Measurements from ENCODE around the gene EHBP1L1.

The EHBP1L1 gene

DNA sequence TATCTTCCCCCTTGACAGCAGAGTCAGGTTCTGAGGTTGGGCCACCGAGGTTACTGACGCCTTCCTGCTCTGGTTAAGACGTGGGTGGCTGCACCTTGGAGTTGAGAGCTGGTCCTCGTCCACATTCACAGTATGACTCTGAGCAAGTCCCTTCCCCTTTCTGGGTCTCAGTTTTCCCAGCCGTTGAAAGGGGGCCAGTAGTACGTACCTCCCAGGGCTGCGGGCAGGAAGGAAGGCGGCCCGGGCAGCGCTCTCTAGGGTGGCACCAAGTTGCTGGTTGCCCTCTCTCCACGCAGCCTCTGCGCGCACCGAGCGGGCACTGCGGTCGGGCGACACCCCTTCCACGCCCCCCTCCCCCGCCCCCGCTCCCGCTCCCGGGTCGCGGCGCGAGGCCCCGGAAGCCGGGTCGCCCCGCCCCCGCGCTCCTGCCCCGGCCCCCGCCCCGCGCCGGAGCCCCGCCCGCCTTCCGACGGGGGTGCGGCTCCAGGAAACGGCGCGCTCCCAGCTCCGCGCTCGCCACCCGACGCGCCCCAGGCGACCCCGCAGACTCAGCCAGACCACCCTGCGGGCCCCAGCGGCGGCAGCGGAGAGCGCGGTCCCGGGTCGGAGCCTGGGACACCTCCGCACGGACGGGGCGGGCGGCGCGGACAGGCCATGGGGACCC, at the start of gene EHBP1L1:
TSS of gene EHBP1L1 (plus strand) at position 486 of the 664 bp plus-strand sequence. CDS start 250 bp downstream, outside the sequence.
- H3K9me3 ChIP-seq (ENCODE audit: control insufficient read depth, insufficient read depth, low read length): no peaks in the 10 kb centered on the region
- H3K36me3 ChIP-seq (ENCODE audit: control insufficient read depth, insufficient read depth, low read length): peaks cover 3% of the 10 kb centered on the region
- H3K4me3 ChIP-seq (ENCODE audit: low read length): peak within 1 kb of the TSS; percentile 44; the same call in 1 of the 2 replicates
- peaks cover 12% of the 10 kb centered on the region for H3K4me1 ChIP-seq (ENCODE audit: control insufficient read depth, insufficient read depth, low read length)
- H3K27me3 ChIP-seq (ENCODE audit: control insufficient read depth, insufficient read depth, low read length): peaks cover 7% of the 10 kb centered on the region
- H3K27ac ChIP-seq (ENCODE audit: low read length): no peak within 1 kb of the TSS
- no peak for DNase-seq (ENCODE audit: low read depth, low spot score)
- WGBS (ENCODE audit: insufficient coverage, insufficient read length): no CpG with 5 or more reads among the region's 69 CpGs

DNA sequence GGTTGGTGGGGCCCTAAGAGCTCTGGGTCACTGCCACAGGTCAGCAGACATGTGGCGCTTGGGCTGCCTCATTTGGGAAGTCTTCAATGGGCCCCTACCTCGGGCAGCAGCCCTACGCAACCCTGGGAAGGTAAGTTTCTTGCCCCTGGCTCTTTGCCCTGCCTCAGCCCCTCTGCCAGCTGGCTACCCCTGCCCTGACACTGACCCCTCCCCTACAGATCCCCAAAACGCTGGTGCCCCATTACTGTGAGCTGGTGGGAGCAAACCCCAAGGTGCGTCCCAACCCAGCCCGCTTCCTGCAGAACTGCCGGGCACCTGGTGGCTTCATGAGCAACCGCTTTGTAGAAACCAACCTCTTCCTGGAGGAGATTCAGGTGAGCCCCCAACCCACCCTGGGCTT, 49.1 kb upstream of the EHBP1L1 start:
- Histone ChIP-seq H3K4me3 (ENCODE audit: low read length) (no peak overlapping the region), H3K9me3 (ENCODE audit: control insufficient read depth, insufficient read depth, low read length) (no peaks in the 10 kb centered on the region), H3K4me1 (ENCODE audit: control insufficient read depth, insufficient read depth, low read length) (peaks cover 7% of the 10 kb centered on the region; the same call in 1 of the 2 replicates), H3K27me3 (ENCODE audit: control insufficient read depth, insufficient read depth, low read length) (peaks cover 2% of the 10 kb centered on the region; the same call in 1 of the 2 replicates), H3K27ac (ENCODE audit: low read length) (no peak overlapping the region), H3K36me3 (ENCODE audit: control insufficient read depth, insufficient read depth, low read length) (peaks cover 10% of the 10 kb centered on the region)
- WGBS (ENCODE audit: insufficient coverage, insufficient read length): no CpG with 5 or more reads among the region's 8 CpGs
- no peak for DNase-seq (ENCODE audit: low read depth, low spot score)

DNA sequence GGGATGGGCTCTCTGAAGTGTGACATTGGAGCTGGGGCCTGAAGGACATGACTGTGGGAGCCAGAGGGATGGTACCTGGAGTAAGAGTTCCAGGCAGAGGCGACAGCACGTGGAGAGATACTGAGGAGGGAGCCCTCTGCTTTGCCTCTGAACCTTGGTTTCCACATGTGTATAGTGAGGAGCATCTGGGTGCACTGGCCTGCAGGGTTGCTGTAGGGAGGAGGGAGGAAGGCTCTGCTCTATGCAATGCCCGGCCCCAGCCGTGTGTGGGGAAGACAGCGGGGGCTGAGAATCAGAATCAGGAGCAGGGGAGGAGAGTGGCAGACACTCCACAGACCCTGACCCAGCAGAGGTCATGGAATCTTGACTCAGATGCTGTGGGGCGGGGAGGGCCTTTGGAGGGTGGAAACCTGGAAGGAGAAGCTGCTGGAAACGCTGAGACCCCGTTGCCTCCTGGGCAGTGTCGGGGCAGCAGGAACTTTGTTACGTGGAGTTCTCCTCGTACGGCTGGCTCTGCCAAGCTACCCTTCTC, 47.0 kb upstream of the EHBP1L1 start:
- no peak overlapping the region for H3K27ac ChIP-seq (ENCODE audit: low read length)
- peaks cover 19% of the 10 kb centered on the region for H3K36me3 ChIP-seq (ENCODE audit: control insufficient read depth, insufficient read depth, low read length)
- no peak overlapping the region for H3K4me3 ChIP-seq (ENCODE audit: low read length)
- peaks cover 2% of the 10 kb centered on the region; the same call in 1 of the 2 replicates for H3K27me3 ChIP-seq (ENCODE audit: control insufficient read depth, insufficient read depth, low read length)
- no CpG with 5 or more reads among the region's 12 CpGs for WGBS (ENCODE audit: insufficient coverage, insufficient read length)
- H3K9me3 ChIP-seq (ENCODE audit: control insufficient read depth, insufficient read depth, low read length): no peaks in the 10 kb centered on the region
- no peak for DNase-seq (ENCODE audit: low read depth, low spot score)
- peaks cover 7% of the 10 kb centered on the region; the same call in 1 of the 2 replicates for H3K4me1 ChIP-seq (ENCODE audit: control insufficient read depth, insufficient read depth, low read length)

DNA sequence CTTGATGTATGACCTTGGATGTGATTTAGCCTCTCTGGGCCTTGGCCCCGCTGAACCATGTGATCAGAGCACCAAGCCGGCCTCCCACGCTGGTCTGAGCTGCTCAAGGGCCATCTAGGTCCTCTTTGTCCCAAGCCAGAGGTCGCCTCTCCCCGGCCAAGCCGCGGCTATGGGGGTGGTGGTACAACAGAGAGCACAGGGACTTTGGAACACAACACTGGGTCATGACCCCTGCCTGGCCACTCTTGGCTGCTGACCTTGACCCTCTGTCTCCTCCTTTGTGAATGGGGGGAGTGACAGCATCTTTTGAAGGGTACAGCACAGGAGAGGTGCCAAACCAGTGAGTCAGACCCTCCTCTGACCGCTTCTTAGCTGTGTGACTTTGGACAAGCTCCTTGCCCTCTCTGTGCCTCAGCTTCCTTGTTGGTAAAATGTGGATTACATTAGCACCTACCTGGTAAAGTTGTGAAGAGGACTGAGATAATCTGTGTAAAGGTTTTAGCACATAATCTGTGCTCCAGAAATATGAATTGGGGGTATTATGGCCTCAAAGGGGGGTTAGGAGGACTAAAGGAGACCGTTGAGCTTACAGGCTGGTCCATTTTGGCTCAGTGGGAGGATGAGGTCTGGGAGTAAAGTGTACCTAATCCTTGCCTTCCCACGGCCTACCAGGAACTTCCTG, 46.2 kb upstream of the EHBP1L1 start:
- no CpG with 5 or more reads among the region's 10 CpGs for WGBS (ENCODE audit: insufficient coverage, insufficient read length)
- Histone ChIP-seq H3K9me3 (ENCODE audit: control insufficient read depth, insufficient read depth, low read length) (no peaks in the 10 kb centered on the region), H3K27ac (ENCODE audit: low read length) (no peak overlapping the region), H3K36me3 (ENCODE audit: control insufficient read depth, insufficient read depth, low read length) (peaks cover 19% of the 10 kb centered on the region), H3K4me3 (ENCODE audit: low read length) (no peak overlapping the region), H3K4me1 (ENCODE audit: control insufficient read depth, insufficient read depth, low read length) (peaks cover 2% of the 10 kb centered on the region; the same call in 1 of the 2 replicates), H3K27me3 (ENCODE audit: control insufficient read depth, insufficient read depth, low read length) (no peaks in the 10 kb centered on the region)
- no peak for DNase-seq (ENCODE audit: low read depth, low spot score)

DNA sequence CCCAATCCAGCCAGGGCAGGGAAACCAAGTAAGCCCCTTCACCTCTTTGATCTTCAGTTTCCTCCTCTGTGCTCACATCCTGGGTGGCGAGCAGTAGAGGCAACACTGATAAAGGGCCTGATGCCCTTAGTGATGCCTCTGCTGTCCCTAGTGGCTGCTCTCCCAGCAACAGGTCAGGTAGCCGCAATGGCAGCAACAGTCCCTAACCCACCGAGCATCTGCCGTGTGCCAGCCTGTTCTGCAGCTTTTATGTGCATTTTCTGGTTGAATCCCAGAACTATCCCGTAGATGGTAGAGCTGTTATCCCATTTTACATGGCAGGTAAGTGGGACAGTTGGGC, 45.7 kb upstream of the EHBP1L1 start:
- H3K36me3 ChIP-seq (ENCODE audit: control insufficient read depth, insufficient read depth, low read length): peaks cover 21% of the 10 kb centered on the region

DNA sequence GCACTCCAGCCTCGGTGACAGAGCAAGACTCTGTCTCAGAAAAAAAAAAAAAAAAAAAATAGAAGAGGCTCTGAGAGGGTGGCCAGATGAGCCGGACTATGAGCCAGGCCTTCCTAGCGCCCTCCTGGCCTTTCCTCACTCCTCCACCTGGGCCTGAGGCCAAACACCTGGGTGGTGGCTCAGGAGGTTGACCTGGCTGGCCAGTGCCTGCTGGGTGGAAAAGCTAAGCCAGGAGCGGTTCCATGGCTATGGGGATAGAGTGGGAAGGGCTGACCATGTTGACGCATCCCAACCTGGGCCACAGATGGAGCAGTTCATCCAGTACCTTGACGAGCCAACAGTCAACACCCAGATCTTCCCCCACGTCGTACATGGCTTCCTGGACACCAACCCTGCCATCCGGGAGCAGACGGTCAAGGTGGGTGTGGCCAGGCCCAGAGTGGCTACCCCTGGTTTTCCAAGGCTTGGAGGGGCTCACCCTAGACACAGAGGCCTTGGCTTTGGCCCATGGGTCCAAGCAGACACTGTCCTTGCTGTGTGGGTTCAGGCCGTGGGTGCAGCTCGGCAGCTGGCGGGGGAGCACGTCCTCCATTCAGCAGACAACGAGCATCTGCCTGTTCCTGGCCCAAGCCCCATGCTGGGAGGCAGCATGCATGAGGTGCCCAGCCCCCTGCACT, 43.3 kb upstream of the EHBP1L1 start:
- no CpG with 5 or more reads among the region's 15 CpGs for WGBS (ENCODE audit: insufficient coverage, insufficient read length)
- H3K27ac ChIP-seq (ENCODE audit: low read length): no peak overlapping the region
- peaks cover 24% of the 10 kb centered on the region for H3K36me3 ChIP-seq (ENCODE audit: control insufficient read depth, insufficient read depth, low read length)
- H3K27me3 ChIP-seq (ENCODE audit: control insufficient read depth, insufficient read depth, low read length): no peaks in the 10 kb centered on the region
- H3K4me3 ChIP-seq (ENCODE audit: low read length): no peak overlapping the region
- no peak for DNase-seq (ENCODE audit: low read depth, low spot score)
- H3K9me3 ChIP-seq (ENCODE audit: control insufficient read depth, insufficient read depth, low read length): no peaks in the 10 kb centered on the region
- H3K4me1 ChIP-seq (ENCODE audit: control insufficient read depth, insufficient read depth, low read length): no peaks in the 10 kb centered on the region; the same call in 1 of the 2 replicates

More for the DNA sequence above, 45.7 kb upstream of the EHBP1L1 start:
- H3K27ac ChIP-seq (ENCODE audit: low read length): no peak overlapping the region
- H3K27me3 ChIP-seq (ENCODE audit: control insufficient read depth, insufficient read depth, low read length): no peaks in the 10 kb centered on the region
- no peak overlapping the region for H3K4me3 ChIP-seq (ENCODE audit: low read length)
- peaks cover 2% of the 10 kb centered on the region; the same call in 1 of the 2 replicates for H3K4me1 ChIP-seq (ENCODE audit: control insufficient read depth, insufficient read depth, low read length)
- no CpG with 5 or more reads among the region's 5 CpGs for WGBS (ENCODE audit: insufficient coverage, insufficient read length)
- no peak for DNase-seq (ENCODE audit: low read depth, low spot score)
- no peaks in the 10 kb centered on the region for H3K9me3 ChIP-seq (ENCODE audit: control insufficient read depth, insufficient read depth, low read length)

DNA sequence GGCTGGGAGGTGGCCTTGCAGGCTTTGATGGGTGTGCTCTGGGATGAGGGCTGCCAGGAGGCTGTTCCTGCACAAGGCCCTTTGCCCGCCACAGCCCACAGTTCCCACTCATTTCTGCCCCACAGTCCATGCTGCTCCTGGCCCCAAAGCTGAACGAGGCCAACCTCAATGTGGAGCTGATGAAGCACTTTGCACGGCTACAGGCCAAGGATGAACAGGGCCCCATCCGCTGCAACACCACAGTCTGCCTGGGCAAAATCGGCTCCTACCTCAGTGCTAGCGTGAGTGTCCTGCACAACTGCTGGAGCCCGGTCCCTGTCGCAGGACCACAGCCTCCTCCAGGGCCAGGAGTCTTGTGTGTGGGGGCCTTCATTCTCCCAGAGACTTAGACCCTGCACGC, 40.8 kb upstream of the EHBP1L1 start:
- Histone ChIP-seq H3K4me1 (ENCODE audit: control insufficient read depth, insufficient read depth, low read length) (no peaks in the 10 kb centered on the region), H3K27ac (ENCODE audit: low read length) (no peak overlapping the region), H3K27me3 (ENCODE audit: control insufficient read depth, insufficient read depth, low read length) (no peaks in the 10 kb centered on the region), H3K4me3 (ENCODE audit: low read length) (no peak overlapping the region), H3K36me3 (ENCODE audit: control insufficient read depth, insufficient read depth, low read length) (peaks cover 22% of the 10 kb centered on the region), H3K9me3 (ENCODE audit: control insufficient read depth, insufficient read depth, low read length) (no peaks in the 10 kb centered on the region)
- DNase-seq (ENCODE audit: low read depth, low spot score): no peak
- no CpG with 5 or more reads among the region's 9 CpGs for WGBS (ENCODE audit: insufficient coverage, insufficient read length)

DNA sequence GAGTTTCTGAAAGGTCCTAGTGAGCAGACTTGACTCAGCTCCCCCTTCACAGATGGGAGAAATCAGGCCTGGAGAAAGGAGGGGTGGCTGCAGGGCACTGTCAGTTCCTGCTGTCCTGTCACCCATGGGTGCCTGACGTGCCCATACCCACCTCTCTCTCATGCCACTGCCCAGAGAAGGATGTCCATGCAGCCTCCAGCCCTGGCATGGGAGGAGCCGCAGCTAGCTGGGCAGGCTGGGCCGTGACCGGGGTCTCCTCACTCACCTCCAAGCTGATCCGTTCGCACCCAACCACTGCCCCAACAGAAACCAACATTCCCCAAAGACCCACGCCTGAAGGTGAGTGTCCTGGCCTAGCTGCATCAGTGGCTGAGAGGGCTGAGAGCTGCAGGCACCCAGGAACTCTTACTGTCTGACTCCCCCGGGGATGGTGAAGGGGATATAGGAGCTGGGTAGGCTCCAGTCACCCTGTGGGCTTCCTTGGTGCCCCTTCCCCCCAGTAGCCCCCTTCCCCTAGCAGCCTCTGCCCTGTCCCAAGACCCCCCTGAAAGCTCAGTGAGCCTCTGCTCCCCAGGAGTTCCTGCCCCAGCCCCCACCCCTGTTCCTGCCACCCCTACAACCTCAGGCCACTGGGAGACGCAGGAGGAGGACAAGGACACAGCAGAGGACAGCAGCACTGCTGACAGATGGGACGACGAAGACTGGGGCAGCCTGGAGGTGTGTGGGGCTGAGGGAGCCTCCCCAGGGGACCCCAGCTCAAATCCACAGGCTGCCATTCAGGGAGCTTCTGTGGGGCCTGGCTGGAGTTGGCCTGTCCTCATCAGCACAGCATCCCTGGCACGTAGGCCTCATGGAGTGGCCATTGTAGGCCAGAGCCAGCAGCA, 39.2 kb upstream of the EHBP1L1 start:
- no peak overlapping the region for H3K4me3 ChIP-seq (ENCODE audit: low read length)
- H3K27ac ChIP-seq (ENCODE audit: low read length): no peak overlapping the region
- H3K9me3 ChIP-seq (ENCODE audit: control insufficient read depth, insufficient read depth, low read length): no peaks in the 10 kb centered on the region
- no peak for DNase-seq (ENCODE audit: low read depth, low spot score)
- peaks cover 2% of the 10 kb centered on the region; the same call in 1 of the 2 replicates for H3K4me1 ChIP-seq (ENCODE audit: control insufficient read depth, insufficient read depth, low read length)
- peaks cover 15% of the 10 kb centered on the region for H3K36me3 ChIP-seq (ENCODE audit: control insufficient read depth, insufficient read depth, low read length)
- no CpG with 5 or more reads among the region's 12 CpGs for WGBS (ENCODE audit: insufficient coverage, insufficient read length)
- H3K27me3 ChIP-seq (ENCODE audit: control insufficient read depth, insufficient read depth, low read length): no peaks in the 10 kb centered on the region

DNA sequence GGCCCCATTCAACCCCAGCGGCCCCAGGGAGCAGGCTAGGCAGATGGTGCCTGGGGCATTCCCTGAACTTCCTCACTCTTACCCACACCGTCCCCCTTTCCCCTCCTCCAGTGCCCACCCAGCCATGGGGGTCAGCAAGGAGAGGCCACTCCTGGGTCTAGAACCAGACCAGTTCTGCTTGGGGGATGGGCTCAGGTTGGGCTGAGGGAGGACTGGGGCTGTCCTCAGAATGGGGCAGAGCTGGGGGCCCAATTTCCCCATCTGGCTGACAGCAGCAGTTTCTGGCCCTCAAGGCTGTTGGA, 38.6 kb upstream of the EHBP1L1 start:
- peaks cover 2% of the 10 kb centered on the region; the same call in 1 of the 2 replicates for H3K4me1 ChIP-seq (ENCODE audit: control insufficient read depth, insufficient read depth, low read length)
- H3K9me3 ChIP-seq (ENCODE audit: control insufficient read depth, insufficient read depth, low read length): no peaks in the 10 kb centered on the region
- DNase-seq (ENCODE audit: low read depth, low spot score): no peak
- no peak overlapping the region for H3K4me3 ChIP-seq (ENCODE audit: low read length)
- no peaks in the 10 kb centered on the region for H3K27me3 ChIP-seq (ENCODE audit: control insufficient read depth, insufficient read depth, low read length)
- H3K27ac ChIP-seq (ENCODE audit: low read length): no peak overlapping the region
- H3K36me3 ChIP-seq (ENCODE audit: control insufficient read depth, insufficient read depth, low read length): peaks cover 12% of the 10 kb centered on the region
- WGBS (ENCODE audit: insufficient coverage, insufficient read length): no CpG with 5 or more reads among the region's 2 CpGs
